Stimulated activated naive CD8-positive, alpha-beta T cell treated with anti-CD3 and anti-CD28 coated beads, Interleukin-15, Interleukin-2, amounts not matched to agents 100 ng/mL and 50 ng/mL, for 24 hours (primary cell): ENCODE data around the gene FAM219A.

Source experiments
- H3K27ac Mint-ChIP-seq: one replicate; pipeline ENCODE4 v1.8.0; 2021; ENCODE audit warnings: mild to moderate bottlenecking, mixed read lengths
- H3K27me3 Mint-ChIP-seq: one replicate; pipeline ENCODE4 v1.8.0; 2021; ENCODE audit warnings: mixed read lengths
- H3K36me3 Mint-ChIP-seq: one replicate; pipeline ENCODE4 v1.8.0; 2021; ENCODE audit warnings: low read depth, mixed read lengths
- H3K4me1 Mint-ChIP-seq: one replicate; pipeline ENCODE4 v1.8.0; 2021; ENCODE audit warnings: low read depth, mixed read lengths
- H3K4me3 Mint-ChIP-seq: one replicate; pipeline ENCODE4 v1.8.0; 2021; ENCODE audit warnings: mild to moderate bottlenecking, mixed read lengths
- H3K9me3 Mint-ChIP-seq: one replicate; pipeline ENCODE4 v1.8.0; 2021; ENCODE audit warnings: mixed read lengths

Gene FAM219A, protein sequence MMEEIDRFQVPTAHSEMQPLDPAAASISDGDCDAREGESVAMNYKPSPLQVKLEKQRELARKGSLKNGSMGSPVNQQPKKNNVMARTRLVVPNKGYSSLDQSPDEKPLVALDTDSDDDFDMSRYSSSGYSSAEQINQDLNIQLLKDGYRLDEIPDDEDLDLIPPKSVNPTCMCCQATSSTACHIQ

DNA sequence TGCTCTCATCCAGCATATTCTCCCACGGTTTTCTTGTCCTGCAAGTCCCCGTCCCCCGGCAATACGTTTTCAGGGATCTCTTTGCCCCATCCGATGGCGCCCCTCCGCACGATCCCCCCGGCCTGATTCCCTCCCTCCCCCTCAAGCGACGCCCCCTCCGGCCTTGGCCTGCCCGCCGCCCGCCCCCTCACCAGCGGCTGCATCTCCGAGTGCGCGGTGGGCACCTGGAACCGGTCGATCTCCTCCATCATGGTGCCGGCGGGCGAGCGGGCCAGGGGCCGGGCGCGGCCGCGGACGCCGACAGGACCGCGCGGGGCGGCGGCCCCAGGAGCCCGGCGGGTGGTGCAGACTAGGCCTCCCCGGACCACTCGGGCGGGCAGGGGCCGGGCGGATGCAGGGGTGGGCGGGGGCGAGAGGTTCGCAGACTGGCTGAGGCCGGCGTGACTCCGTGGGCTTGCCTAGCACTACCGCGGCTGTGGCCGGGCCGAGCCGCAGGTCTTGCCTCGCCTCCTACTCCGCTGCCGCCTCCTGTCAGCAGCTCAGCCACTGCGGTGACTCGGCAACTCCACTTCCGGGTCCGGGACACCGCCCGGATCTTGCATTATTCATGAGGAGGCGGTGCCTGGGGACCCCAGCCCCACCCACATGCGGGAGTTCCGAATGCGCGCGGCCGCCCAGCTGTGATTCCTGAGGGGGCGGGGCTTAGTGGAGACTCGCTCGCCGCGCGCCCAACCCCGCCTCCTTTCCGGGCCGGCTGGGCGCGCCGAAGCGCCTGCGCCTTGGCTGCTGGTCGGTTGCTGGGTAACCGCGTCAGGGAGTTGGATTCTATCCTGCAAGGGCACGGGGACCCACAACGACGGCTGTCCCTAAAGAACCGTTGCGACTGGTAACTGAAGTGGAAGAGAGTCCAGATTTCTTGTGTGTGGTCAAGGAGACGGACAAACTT is at the start of gene FAM219A, which contains the start of gene DNAI1:
Gene FAM219A, minus strand, starts transcription at position 558 of the 946 bp plus-strand sequence. Its CDS starts 307 bp downstream, at position 251.
Gene DNAI1, plus strand, starts transcription at position 793 of the 946 bp plus-strand sequence. CDS start 201 bp downstream, outside the sequence.
- peak within 1 kb of the TSS; percentile 87 for H3K4me3 Mint-ChIP-seq
- peaks cover 49% of the 10 kb centered on the region for H3K4me1 Mint-ChIP-seq
- H3K27me3 Mint-ChIP-seq: peaks cover 12% of the 10 kb centered on the region
- peak within 1 kb of the TSS; percentile 78 for H3K27ac Mint-ChIP-seq
- H3K9me3 Mint-ChIP-seq: no peaks in the 10 kb centered on the region
- H3K36me3 Mint-ChIP-seq: peaks cover 4% of the 10 kb centered on the region

DNA sequence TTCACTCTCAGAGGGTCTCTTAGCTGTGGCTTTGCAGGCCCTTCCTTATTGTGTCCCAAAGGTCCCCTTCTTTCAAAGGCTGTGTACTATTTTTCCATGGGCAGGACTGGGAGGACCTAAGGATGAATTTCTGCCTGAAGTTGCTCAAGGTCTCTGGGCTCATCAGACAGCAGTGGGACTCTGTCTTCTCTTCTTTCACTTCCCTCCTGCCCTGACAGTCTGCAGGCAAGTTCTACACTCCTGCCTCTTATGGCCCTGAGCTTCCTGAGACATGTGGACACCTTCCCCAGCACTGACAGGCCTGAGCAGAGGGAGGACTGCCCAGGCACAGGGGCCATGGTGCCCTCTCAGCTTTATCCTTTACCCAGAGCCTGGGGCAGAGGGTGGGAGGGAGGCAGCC is 49.6 kb upstream of the FAM219A start:
- no peaks in the 10 kb centered on the region for H3K4me1 Mint-ChIP-seq
- no peaks in the 10 kb centered on the region for H3K27me3 Mint-ChIP-seq
- H3K4me3 Mint-ChIP-seq: no peak overlapping the region
- H3K36me3 Mint-ChIP-seq: no peaks in the 10 kb centered on the region
- no peaks in the 10 kb centered on the region for H3K9me3 Mint-ChIP-seq
- no peak overlapping the region for H3K27ac Mint-ChIP-seq

DNA sequence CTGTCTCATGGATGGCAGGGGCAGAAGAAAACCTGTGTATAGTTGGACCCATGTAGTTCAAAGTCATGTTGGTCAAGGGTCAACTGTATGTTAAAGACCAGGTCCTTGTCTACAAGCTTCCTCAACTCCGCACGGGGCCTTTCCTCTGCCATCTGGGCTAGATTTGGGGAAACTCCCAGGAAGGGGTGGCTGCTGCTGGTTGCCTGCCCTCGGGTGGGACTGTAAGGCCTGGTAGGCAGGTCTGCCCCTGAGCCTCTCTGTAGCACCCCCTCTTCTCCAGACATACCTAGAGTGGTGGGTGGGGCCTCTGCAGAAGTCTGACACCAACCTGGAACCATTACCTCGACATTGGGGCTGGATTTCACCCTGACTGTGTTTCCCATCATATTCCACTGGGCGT is 49.2 kb upstream of the FAM219A start:
- H3K27me3 Mint-ChIP-seq: no peaks in the 10 kb centered on the region
- H3K9me3 Mint-ChIP-seq: no peaks in the 10 kb centered on the region
- H3K27ac Mint-ChIP-seq: no peak overlapping the region
- no peaks in the 10 kb centered on the region for H3K4me1 Mint-ChIP-seq
- no peak overlapping the region for H3K4me3 Mint-ChIP-seq
- no peaks in the 10 kb centered on the region for H3K36me3 Mint-ChIP-seq

DNA sequence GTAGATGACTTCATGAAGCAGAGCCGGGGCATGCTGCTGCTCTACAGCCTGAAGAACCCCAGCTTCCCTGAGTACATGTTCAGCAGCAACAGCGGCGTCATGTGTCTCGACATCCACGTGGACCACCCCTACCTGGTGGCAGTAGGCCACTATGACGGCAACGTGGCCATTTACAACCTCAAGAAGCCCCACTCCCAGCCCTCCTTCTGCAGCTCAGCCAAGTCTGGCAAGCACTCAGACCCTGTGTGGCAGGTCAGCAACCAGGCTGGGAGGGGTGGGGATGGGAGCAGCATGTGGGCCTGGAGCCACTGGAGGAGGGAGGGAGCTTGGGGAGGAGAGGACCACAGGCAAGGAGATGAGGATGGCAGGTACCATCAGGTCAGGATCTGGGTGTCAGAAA is 48.3 kb upstream of the FAM219A start:
- Mint-ChIP-seq H3K4me3 (no peak overlapping the region), H3K9me3 (no peaks in the 10 kb centered on the region), H3K36me3 (no peaks in the 10 kb centered on the region), H3K27me3 (no peaks in the 10 kb centered on the region), H3K4me1 (no peaks in the 10 kb centered on the region), H3K27ac (no peak overlapping the region)

DNA sequence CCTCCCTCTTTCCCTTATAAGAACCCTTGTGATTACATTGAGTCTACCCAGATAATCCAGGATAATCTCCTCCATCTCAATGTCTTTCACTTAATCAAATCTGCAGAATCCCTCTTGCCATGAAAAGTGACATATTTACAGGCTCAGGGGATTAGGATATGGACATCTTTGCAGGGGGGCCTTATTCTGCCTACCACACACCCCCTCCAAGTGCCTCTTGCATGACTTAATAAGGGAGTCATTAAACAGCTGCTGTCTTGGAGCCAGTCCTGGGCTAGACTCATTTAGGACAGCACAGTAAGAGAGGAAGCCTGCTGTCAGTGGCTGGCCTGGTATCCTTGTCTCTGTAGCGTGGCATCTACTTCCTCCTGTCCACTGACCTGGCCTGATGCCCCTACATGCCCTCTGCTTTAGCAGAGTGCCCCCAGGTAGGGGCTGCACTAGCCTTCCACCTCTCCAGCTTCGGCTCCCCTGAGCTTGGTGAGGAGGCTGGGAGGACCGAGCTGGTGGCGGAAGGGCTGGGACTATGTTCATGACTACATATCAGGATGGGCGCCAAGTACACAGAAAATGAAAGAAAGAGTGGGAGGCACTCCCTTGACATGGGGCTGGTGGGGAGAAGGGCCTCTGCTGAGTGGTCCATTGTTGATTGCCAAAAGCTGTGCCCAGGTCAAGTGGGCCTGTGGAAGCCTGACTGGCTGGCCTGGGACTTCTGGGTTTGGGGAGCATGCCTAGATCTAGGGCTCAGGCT is 47.2 kb upstream of the FAM219A start:
- no peak overlapping the region for H3K4me3 Mint-ChIP-seq
- no peak overlapping the region for H3K27ac Mint-ChIP-seq
- H3K4me1 Mint-ChIP-seq: peaks cover 1% of the 10 kb centered on the region
- no peaks in the 10 kb centered on the region for H3K27me3 Mint-ChIP-seq
- H3K36me3 Mint-ChIP-seq: no peaks in the 10 kb centered on the region
- H3K9me3 Mint-ChIP-seq: no peaks in the 10 kb centered on the region

DNA sequence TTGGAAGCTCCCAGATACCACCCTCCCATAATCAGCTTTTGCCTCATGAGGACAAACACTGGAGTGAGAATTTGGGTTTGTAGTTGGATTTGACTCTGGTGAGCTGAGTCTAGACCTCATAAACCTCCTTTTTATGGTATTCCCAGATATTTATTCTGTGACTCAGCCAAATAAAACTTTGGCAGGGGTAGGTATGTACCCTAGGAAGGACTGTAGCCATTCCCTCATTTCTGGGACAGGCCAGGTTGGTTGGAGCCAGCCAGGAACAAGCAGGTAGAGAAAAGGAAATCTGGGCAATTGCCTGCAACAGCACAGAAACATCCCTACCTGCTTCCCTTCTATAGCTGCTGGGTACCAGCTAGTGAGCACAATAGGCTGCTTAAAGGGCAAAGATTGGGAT is 45.0 kb upstream of the FAM219A start:
- Mint-ChIP-seq H3K4me3 (no peak overlapping the region), H3K4me1 (peaks cover 4% of the 10 kb centered on the region), H3K27me3 (peaks cover 12% of the 10 kb centered on the region), H3K27ac (no peak overlapping the region), H3K36me3 (no peaks in the 10 kb centered on the region), H3K9me3 (no peaks in the 10 kb centered on the region)

DNA sequence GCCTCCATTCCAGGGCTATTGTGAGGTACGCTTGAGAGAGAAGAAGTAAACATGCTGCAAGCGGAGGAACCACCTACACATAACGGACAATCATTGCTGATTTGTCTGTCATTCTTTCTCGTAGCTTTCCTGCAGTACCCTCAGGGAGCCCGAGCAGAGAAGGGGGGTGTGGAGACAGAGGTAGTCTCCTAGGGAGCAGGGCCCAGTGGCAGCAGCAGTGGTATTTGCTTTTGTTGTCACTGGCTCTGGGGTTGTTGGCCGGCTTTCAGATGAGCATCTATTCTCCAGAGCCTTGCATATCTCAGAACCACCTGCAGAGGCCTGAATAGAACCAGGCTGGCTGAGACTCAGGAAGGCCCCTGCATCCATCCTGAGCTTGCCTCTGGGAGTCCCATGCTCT is 44.5 kb upstream of the FAM219A start:
- Mint-ChIP-seq H3K36me3 (no peaks in the 10 kb centered on the region), H3K4me3 (no peak overlapping the region), H3K27me3 (peaks cover 12% of the 10 kb centered on the region), H3K9me3 (no peaks in the 10 kb centered on the region), H3K27ac (no peak overlapping the region), H3K4me1 (peaks cover 4% of the 10 kb centered on the region)

DNA sequence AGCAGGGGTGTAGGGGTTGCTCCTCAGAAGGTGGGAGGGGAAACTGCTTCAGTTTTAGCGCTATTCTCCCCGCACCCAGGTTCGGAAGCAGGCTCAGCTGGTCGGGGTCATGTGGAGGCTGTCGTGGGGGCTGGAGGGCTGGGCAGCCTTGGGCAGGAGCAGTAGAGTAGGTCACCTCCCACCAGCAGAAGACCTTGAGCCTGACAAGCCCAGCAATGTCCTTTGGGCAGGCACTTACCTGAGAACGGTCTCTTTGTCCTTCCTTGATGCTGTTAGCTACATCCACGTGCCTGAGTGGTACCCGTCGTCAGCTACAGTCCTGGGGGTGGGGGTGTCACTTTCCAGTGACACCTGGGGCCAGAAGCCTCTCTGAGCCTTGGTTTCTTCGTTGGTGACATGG is 44.1 kb upstream of the FAM219A start:
- Mint-ChIP-seq H3K27ac (no peak overlapping the region), H3K36me3 (no peaks in the 10 kb centered on the region), H3K4me3 (no peak overlapping the region), H3K9me3 (no peaks in the 10 kb centered on the region), H3K4me1 (peaks cover 4% of the 10 kb centered on the region), H3K27me3 (peaks cover 12% of the 10 kb centered on the region)

DNA sequence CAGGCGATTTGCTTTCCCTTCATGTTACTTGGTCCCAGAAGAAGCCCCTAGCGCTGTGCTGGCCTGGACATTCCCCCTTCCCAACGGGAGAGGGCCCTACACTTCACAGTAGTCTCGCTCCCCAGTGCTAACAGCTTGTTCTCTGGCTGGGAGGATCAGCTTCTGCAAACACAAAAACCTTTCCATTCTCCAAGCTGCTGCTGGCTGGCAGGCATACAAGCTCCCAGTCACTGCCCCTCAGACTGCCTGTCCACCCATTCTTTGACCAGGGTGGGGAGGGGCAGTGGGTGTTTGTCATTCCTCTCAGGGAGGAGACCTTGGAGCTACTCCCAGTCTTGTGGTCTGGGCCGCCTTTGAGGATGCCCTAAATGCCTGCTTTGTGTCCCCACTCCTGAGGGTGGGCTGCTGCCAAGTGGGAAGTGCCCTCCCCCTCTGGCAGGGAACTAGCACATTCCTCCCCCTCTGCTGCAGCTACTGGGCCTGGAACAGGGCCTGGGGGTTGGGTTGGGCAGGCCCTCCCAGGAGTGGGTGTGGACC is 43.6 kb upstream of the FAM219A start:
- Mint-ChIP-seq H3K4me1 (peaks cover 4% of the 10 kb centered on the region), H3K27ac (no peak overlapping the region), H3K27me3 (peaks cover 12% of the 10 kb centered on the region), H3K9me3 (no peaks in the 10 kb centered on the region), H3K4me3 (no peak overlapping the region), H3K36me3 (no peaks in the 10 kb centered on the region)

DNA sequence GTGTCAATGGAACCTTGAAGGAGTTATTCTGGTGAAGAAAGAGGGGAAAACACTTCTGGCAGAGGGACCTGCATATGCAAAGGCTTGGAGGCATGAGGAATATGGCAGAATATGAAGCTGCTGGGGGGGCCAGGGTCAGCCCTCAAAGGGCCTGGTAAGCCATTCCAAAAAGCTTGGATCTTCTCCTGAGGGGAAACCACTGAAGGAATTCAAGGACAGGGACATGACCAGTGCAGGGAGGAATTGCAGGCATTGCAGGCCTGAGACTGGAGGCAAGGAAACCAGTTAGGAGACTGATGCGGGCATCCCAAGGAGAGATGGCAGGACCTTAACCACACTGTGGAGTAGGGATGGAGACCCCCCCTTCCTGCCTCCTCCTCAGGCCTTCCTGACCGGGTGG is 43.0 kb upstream of the FAM219A start:
- Mint-ChIP-seq H3K4me3 (no peak overlapping the region), H3K27me3 (peaks cover 12% of the 10 kb centered on the region), H3K9me3 (no peaks in the 10 kb centered on the region), H3K36me3 (no peaks in the 10 kb centered on the region), H3K27ac (no peak overlapping the region), H3K4me1 (peaks cover 4% of the 10 kb centered on the region)

DNA sequence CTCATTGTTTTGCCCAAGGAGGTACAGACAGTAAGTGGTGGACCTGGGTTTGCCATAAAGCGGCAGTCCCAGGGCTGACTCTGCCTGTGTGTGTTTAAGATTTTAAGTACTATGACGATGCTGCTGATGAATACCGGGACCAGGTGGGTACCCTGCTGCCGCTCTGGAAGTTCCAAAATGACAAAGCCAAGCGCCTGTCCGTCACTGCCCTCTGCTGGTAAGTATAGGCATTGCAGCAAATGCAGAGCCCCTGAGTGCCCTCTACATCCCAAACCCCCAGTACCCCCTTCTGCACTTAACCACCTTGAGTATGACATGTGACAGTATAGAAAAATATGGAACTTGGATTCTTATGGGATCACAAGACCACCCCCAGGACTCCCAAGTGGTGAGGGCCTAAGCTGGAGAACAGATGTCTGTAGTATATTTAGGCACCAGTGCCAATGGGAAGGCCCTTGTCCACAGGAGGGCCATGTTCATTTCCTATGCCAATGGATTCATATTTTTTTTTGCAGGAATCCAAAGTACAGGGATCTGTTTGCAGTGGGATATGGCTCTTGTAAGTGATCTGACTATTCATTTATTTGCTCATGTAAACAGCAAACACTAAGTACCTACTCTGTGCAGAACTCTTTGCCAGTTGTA is 42.4 kb upstream of the FAM219A start:
- Mint-ChIP-seq H3K36me3 (no peaks in the 10 kb centered on the region), H3K9me3 (no peaks in the 10 kb centered on the region), H3K27ac (no peak overlapping the region), H3K4me1 (peaks cover 4% of the 10 kb centered on the region), H3K27me3 (peaks cover 12% of the 10 kb centered on the region), H3K4me3 (no peak overlapping the region)

DNA sequence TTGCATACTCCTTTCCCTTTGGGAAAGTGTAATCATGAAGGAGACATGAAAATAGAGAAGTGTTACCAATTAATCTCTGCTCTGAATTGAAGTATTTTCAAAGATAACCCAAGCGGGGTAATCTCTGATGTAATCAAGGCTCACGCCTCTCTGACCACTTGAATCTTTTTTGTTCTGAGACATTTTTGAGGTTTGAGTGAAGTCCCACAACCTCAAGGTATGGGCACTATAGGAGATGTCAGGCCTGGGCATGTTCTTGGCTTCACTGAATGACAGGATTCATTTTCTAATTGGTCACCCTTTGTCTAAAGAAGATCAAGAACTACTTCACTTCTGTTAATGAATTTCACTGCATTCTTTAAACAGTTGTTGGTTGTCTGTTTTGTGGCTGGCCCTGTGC is 40.7 kb upstream of the FAM219A start:
- no peaks in the 10 kb centered on the region for H3K9me3 Mint-ChIP-seq
- no peak overlapping the region for H3K4me3 Mint-ChIP-seq
- H3K4me1 Mint-ChIP-seq: peaks cover 4% of the 10 kb centered on the region
- H3K36me3 Mint-ChIP-seq: no peaks in the 10 kb centered on the region
- H3K27ac Mint-ChIP-seq: no peak overlapping the region
- H3K27me3 Mint-ChIP-seq: peaks cover 15% of the 10 kb centered on the region

DNA sequence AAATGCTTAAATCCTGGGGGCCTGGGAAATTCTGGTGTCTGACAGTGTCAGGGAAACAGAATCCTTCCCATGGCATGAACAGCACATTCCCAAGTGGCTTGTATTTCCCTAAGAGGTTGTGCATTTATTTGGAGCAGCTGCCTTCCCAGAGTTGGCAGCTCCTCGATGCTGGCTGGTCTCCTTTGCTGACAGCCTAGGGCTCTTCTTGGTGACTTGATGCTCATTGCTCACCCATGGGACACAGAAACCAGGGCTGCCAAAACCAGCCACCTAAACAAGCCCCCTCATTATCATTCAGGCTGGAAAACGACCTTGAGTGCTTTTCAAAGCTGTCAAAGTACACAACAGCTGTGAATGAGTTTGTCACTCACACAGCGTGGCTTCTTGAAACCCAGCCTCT is 40.2 kb upstream of the FAM219A start:
- Mint-ChIP-seq H3K9me3 (no peaks in the 10 kb centered on the region), H3K27ac (no peak overlapping the region), H3K27me3 (peaks cover 15% of the 10 kb centered on the region), H3K36me3 (no peaks in the 10 kb centered on the region), H3K4me3 (no peak overlapping the region), H3K4me1 (peaks cover 4% of the 10 kb centered on the region)

DNA sequence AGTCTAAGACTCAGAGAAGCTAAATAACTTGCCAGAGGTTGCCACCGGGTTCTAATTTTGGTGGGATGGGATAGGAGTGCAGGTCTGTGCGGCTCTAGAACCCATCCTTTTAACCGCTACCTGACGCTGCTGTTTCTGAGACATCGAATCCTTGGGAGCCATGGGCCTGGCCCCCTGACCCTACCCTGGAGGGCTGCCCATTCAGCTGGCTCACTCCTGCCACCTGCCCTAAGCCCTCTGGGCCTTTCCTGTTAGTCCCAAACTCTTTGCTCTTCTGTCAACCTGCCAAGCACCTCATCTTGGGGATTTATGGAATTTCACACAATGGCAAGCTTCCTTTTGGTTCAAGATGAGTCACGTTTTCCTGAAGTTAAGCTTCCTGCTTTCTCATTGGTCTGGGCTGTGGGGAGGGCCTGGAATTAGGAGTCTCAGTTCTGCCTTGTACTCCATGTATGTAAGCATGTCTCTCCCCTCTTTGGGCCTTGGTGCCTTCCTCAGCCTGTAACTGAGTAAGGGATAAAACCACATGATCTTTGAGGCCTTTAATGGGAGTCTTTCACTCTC is 37.9 kb upstream of the FAM219A start:
- Mint-ChIP-seq H3K27me3 (peaks cover 23% of the 10 kb centered on the region), H3K4me3 (no peak overlapping the region), H3K27ac (no peak overlapping the region), H3K4me1 (peaks cover 4% of the 10 kb centered on the region), H3K9me3 (no peaks in the 10 kb centered on the region), H3K36me3 (no peaks in the 10 kb centered on the region)
